Sciatic nerve (tissue), 2 donors: ENCODE results near the gene MESD. TPM values are rescaled to one million over a fixed set of nuclear protein-coding genes. Genes with fewer than 3 reads are reported as not detected.

Experiments used
- ATAC-seq: fragments of 200-7000 bp; cut with Tn5 transposase; one replicate; pipeline ENCODE4 v1.9.1; 2020; ENCODE audit warnings: mild to moderate bottlenecking, moderate library complexity
- DNase-seq: peaks from one replicate; pipeline ENCODE4 v3.0.0-alpha.2; 2020; ENCODE audit warnings: low spot score
- intact Hi-C: fragments of 100-400 bp; cut with DNase I; formaldehyde crosslinking; loops from one replicate; pipeline ENCODE4 v1.14.2; 2022
- total RNA-seq: library from RNA; stranded (reverse); fragmentation: NEBNext Ultra II Directional; extraction: Animal tissue kit (Norgen Biotek cat#: 25700); gene quantifications from one replicate; pipeline ENCODE4 v1.2.1, GENCODE V29; 2021
- donor health status: DM: no; HTN: no; CAD: no.
- donor health status: DM: no; HTN: no; CAD: no.

The MESD gene
- total RNA-seq, 1 donor from 2014 or later: 35.3 TPM

DNA sequence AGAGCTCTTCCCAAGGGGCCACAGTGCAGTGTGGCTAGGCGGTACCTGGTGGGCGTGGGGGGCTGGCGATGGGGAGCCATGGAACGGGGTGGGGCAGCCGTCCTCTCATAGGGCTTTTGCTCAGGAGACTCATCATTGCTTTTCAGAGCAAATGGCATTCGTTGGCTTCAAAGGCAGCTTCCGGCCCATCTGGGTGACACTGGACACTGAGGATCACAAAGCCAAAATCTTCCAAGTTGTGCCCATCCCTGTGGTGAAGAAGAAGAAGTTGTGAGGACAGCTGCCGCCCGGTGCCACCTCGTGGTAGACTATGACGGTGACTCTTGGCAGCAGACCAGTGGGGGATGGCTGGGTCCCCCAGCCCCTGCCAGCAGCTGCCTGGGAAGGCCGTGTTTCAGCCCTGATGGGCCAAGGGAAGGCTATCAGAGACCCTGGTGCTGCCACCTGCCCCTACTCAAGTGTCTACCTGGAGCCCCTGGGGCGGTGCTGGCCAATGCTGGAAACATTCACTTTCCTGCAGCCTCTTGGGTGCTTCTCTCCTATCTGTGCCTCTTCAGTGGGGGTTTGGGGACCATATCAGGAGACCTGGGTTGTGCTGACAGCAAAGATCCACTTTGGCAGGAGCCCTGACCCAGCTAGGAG lies 40.8 kb downstream of the MESD start:
- DNase-seq (peak; percentile 30), ATAC-seq (no peak)
- intact Hi-C loops: no loop called here

DNA sequence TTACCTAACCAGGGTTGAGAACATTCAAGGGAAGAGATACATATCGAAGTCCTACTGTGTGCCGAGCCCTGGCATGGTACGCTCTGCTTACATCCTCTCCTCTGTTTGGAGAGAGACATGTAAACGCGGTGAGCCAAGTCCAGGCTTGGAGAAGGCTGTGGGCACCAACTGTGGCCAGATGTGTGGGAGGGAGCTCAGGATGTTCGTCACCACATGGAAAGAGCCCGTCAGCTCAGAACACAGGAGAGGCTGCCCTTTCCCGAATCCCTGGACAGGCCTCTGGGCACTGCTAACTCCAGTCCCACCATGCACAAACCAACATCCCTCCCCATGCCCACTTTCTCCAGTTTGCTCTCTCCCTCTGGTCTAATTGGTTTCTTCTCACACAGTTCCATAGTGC lies 43.0 kb downstream of the MESD start:
- intact Hi-C loops: no loop called here
- DNase-seq: peak; percentile 25
- no peak for ATAC-seq

DNA sequence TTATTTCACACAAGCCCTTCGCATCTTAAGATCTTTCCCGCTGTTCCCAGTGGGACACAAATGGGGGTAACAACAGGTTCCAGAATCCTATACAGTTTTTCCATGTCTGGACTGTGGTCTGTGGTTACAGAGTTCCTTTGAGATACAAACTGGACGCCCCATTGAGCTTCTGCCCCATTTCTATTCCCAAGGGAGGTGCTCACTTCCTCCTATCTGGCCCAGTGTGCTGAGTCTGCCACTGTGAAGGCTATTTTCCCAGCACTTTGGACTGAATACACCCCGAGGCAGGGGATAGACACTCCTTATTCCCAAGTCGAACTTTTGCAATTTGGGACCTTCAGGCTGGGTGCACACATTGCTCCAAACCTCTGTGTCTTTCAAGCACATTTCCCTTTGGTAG lies 44.0 kb downstream of the MESD start:
- DNase-seq (peak; percentile 7), ATAC-seq (no peak)
- intact Hi-C loops: no loop called here

DNA sequence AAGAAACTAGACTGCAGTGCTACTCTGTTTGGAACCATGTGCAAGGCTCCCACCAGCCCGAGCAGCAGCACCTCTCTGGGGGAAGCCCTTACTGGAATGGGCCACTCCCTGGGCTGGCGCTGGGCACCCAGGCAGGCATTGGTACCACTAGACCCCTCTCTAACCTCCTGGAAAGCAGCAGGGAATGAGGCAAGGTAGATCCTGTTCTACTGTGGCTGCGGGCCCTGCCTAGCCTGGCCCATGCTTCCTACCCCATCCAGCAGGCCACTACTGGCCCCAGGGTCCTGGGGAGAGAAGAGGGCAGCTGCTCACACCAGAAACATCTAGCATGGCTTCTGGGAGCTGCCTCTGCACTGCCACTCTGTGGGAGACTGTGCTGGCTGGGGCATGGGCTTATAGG lies 44.8 kb downstream of the MESD start:
- ATAC-seq (no peak), DNase-seq (peak; percentile 39)
- intact Hi-C loops: no loop called here

DNA sequence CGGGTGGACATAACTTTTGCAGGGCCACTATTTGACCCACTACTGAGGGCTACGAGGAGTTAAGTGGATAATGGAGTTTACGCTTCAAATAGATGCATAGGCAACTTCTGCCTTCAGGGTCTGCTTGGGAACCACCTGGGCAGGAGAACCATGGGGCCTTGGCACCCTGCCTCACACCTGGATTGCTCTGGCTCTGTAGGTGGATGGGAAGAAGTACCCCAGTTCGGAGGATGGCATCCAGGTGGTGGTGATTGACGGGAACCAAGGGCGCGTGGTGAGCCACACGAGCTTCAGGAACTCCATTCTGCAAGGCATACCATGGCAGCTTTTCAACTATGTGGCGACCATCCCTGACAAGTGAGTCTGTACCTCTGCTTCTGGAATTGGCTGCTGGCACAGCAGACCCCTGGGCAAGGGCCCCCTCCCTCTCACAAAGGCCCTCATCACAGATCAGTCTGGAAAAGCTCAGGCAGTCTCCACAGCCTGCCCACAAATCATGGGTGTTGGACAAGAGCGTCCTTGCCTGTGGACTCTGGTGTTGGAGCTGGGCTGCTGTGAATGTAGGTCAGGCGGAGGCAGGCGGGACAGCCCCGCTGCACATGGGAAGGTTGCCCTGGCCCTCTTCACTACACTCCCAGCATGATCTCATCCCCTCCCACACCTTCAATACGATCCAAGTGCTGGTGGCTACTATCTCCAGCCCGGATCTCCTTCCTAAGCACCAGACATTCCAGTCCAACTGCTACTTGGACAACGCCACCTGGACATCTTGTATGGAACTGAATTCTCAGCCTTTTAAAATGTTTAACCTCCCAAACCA lies 46.7 kb downstream of the MESD start:
- intact Hi-C loops: no loop called here
- ATAC-seq: peak; percentile 70
- peak; percentile 54 for DNase-seq

DNA sequence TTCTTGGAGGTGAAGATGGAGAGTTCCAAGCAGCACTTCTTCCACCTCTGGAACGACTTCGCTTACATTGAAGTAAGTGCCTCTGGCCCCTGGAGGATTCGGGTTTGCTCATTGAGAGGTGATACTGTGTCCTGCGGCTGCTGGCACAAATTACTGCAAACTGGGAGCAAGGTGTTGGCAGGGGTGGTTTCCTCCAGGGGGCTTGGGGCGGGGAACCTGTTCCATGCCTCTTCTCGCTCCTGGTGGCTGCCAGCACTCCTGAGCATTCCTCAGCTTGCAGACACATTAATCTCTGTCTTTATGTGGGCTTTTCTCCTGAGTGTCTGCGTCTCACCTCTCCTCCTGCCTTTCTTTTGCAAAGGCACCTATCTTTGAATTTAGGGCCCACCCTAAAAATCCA lies 47.4 kb downstream of the MESD start:
- intact Hi-C loops: no loop called here
- DNase-seq: peak; percentile 48
- ATAC-seq: no peak

DNA sequence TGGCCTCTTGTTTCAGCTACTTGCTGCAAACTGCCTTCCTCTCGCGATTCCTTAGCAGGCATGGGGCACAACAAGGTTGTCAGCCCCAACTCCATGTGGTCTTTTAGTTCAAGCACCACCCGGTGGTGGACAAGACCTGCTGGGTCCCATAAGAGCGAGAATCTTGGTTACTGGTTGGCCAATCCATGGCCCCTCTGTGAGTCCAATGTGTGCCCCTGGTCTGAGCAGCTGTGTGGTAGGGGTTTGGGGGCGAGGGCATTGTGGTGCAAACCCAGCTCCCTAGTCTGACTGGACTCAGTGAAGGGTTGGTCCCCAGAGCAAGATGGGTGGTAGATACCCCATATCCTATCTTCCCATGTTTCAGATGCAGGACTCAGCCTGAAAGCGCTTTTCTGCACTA lies 48.8 kb downstream of the MESD start:
- ATAC-seq (no peak), DNase-seq (peak; percentile 31)
- intact Hi-C loops: no loop called here

DNA sequence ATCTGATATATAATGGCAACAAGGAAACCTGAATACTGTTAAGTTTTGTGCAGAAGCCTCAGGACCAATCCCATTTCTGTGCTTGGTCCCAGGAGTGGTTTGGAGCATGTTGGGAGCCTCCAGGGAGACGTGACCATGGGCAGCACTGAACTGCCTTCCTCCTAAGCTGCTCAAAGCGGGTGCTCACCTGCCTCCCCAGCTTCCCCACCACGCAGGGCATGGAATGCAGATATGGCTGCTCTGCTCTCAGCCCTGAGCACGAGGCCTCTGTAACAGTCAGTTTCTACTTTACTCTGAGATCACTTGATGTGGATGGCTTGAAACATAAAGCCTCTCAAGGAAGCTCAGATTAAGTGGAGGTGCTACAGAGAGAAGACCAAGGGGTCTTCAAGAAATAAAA lies 49.3 kb downstream of the MESD start:
- DNase-seq (peak; percentile 12), ATAC-seq (no peak)
- intact Hi-C loops: no loop called here

DNA sequence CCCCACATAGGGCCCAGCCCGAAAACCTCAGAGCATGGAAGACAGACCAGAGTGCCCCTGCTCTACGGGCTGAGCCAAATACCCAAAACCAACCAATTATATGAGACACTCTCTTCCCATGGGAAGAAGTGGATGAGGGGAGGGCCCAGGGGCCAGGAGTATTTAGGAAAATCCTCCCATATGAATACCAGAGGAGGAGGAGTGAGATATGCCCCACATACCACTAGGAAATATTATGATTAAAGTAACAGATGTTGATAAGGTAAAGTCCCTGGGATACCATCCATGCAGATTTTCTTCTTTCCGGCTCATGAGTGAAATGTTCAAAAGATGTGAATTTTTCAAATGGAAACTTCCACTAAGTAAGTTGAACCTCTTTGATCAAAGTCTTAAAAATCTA lies 50.4 kb downstream of the MESD start:
- no peak for ATAC-seq
- intact Hi-C loops: no loop called here

DNA sequence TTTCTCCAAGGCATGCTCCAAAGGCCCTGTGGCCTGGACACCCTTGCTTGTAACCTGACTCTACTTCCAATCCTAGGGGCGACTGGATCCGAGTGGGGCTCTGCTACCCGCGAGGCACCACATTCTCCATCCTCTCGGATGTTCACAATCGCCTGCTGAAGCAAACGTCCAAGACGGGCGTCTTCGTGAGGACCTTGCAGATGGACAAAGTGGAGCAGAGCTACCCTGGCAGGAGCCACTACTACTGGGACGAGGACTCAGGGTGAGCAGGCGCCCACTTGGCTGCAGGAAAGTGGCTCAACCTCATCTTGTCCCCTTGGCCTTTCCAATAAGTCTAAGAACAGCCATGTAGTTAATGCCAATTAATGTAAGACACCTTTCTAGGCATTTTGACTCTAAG lies 51.9 kb downstream of the MESD start:
- DNase-seq (no peak), ATAC-seq (no peak)
- intact Hi-C loops: no loop called here

More for the DNA sequence above, 50.4 kb downstream of the MESD start:
- DNase-seq: no peak

DNA sequence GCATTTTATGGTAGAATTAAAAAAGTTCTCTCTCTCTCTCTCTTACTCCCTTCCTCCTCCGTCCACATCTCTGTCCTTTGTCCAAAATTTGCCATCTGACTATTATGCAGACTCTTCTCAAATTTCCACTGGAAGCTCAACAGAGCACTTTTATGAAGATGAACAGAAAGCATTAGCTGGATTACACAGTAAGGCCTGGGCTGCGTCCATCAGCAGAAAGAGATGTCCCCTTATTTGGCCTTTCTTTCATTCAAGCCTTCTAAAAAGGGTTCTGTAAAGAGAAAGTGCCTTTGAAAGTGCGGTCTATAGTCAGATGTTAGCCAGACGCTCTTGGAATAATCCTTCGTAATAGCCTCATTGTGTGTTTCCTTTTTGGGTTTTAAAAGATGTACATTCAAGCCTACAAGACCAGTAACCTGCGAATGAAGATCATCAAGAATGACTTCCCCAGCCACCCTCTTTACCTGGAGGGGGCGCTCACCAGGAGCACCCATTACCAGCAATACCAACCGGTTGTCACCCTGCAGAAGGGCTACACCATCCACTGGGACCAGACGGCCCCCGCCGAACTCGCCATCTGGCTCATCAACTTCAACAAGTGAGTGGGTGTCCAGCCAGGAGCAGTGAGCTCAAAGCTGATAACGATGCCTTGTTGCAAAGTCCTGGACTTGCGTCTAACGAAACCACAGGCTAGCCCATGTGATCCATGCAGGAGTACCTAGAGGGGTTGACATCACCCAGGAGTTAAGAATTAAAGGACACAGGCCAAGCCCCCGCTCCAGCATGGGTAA lies 53.1 kb downstream of the MESD start:
- ATAC-seq (no peak), DNase-seq (no peak)
- intact Hi-C loops: no loop called here

DNA sequence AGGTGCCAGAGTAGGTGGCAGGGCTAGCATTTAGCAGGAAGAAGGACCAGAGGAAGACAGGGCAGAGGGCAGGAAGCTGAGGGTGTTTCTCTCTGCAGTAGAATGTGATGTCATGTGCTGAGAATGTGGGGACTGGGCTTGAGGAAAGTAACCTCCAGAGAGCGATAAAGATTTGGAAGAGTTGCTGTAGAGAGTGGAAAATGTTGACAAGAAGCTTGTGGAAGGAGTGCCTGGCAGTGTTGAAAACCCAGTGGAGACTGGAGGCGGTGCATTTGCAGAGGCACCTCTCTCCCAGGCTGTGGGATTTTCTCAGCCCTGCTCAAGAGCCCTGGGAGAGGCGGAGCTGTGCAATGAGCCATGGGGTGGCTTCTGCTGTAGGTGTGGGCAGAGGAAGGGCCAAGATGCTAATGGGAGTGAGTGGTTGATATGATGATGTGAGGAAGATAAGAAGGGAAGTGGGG lies 54.8 kb downstream of the MESD start:
- DNase-seq (no peak), ATAC-seq (no peak)
- intact Hi-C loops: no loop called here

DNA sequence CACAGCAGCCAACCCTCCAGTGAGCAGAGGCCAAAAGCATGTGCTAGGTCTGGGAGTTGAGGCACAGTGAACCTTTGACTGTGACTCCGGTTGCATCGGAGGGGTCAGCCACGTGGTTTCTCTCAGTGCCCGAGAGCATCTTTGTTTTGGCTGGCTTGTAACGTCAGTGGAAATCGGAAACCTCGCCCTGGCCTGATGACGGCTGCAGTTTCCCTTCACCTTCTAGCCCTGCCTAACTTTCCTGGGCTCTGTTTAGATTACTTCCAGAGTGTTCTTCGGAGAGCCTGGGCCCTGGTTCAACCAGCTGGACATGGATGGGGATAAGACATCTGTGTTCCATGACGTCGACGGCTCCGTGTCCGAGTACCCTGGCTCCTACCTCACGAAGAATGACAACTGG lies 56.6 kb downstream of the MESD start:
- ATAC-seq (peak; percentile 90), DNase-seq (peak; percentile 74)
- intact Hi-C loops: no loop called here

DNA sequence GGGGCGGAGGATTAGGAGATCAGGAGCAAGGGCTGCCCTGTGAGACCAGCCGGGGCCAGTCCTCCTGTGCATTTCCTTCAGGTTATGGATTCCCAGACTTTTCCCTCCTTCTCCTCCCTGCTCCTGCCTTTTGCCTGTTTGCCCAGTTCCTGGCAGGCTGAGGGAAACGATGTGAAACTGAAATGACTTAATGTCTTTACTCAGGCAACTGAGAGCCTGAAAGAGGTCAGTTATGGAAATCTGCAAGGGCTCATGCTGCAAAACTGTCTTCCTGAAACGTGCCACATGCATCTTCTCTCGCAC lies 57.2 kb downstream of the MESD start:
- intact Hi-C loops: no loop called here

DNA sequence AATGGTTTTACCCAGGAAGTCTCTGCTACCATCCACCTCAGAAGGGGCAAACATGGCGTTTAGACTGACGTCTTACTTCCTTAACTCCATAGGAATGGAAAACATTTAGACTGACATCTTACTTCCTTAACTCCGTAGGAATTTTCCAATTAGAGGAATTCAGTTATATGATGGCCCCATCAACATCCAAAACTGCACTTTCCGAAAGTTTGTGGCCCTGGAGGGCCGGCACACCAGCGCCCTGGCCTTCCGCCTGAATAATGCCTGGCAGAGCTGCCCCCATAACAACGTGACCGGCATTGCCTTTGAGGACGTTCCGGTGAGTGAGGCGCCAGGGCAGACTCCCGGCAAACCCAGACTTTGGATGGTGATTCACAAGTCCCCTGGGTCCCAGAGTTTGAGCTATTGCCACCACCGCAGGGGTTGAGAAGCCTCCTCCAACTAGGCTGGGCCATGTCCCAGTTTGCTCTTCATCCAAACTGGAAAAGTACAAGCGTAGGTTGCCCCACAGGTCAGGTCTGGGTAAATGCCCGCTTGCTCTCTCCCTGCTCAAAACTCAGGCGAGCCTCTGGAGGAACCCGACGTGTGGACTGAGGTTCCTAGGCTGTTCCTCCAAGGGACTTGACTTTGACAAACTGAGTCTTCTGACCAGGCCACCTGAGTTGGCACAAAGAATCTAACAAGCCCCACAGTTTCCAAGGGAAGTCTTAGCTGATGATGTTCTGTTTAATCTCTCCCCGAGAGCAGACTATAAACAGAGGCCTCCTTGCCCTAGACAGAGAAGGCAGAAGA lies 57.7 kb downstream of the MESD start:
- DNase-seq (no peak), ATAC-seq (peak; percentile 57)

More for the DNA sequence above, 57.2 kb downstream of the MESD start:
- DNase-seq (no peak), ATAC-seq (peak; percentile 46)

DNA sequence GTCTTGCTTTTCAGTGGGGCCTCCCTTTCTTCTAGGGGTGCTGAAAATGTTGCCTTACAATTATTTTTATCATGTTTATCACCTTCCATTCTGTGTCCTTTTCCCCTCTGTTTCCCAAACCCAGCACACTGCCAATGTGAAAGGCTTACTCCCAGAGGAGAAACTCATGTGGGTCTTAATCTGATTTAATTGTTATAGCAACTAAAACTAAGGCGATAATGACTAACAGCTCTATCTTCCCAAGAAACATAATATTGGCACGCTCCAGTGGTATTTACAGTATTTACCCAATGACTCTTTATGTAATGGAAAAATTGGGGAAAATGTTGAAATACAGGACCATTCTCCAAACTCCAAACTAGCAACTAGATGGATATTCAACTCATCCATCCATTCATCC lies 58.4 kb downstream of the MESD start:
- DNase-seq (no peak), ATAC-seq (no peak)
- intact Hi-C loops: no loop called here

More for the DNA sequence above, 57.7 kb downstream of the MESD start:
- intact Hi-C loops: no loop called here

DNA sequence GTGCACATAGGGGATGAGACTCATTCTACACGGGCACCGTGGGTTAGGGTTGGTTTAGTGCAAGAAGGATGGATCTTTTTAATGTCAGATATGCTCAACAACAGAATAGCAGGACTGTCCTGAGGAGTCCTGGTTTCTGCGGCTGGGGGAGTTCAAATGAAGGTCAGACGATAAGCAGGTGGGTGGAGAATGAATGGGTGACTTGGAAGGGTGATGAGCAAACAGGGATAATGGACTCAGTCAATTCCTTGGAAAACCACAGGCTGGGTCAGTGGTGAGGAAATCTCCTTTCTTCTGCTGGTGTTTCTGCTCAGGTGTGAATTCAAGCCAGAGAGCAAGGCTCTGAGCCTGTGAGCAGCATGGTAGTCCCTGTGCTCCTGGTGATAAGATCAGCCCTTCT lies 59.9 kb downstream of the MESD start:
- DNase-seq (no peak), ATAC-seq (no peak)
- intact Hi-C loops: no loop called here

DNA sequence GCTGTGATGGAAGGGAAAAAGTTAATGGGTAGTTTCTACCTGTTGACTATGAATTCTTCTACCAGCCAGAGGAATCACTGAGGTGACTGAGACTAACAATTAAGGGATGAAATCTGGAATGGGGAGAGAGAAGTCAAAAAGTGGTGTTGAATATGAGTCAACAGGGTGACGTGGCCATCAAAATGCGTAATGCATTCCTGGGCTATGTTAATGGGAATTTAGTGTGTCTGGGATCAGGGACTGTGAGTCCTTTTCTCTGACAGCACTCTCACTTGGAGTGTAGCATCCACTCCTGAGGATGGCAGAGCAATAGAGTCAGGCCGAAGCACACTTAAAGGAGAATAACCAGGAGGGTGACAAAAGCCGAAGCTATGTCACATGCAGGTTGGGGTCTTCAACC lies 60.4 kb downstream of the MESD start:
- no peak for DNase-seq
- intact Hi-C loops: no loop called here
- no peak for ATAC-seq

DNA sequence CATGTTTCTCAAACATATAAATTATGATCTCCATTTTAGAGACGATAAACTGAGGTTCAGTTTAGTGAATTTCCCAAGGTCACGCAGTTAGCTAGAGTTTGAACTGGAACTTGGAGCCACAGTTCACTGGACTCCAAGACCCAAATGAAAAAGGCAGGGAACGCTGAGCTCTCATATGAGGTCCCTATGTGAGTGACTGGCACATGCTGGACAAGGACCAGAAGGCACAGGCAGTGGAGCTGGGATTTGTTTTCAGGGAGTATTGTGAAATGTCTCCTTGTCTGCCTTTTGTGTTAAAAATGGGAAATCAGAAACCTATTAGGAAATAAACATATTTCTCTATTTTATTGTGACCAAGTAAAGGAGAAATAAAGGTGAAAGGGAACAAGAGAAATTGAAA lies 63.5 kb downstream of the MESD start:
- no peak for DNase-seq
- no peak for ATAC-seq
- intact Hi-C loops: no loop called here
